ES-I3 (cell line): ENCODE measurements around the gene CPVL.

ENCODE experiments used
- H3K36me3 ChIP-seq: 2 replicates; pipeline ENCODE4 v1.6.1; 2013; ENCODE audit warnings: mild to moderate bottlenecking, low read length, control low read depth, moderate library complexity; ENCODE audit not compliant: insufficient read depth
- H3K4me1 ChIP-seq: 2 replicates; pipeline ENCODE4 v1.6.1; 2013; ENCODE audit warnings: mild to moderate bottlenecking, control low read depth, low read length; ENCODE audit not compliant: insufficient read depth
- H3K9ac ChIP-seq: 2 replicates; pipeline ENCODE4 v1.6.1; 2013; ENCODE audit warnings: low read depth, mild to moderate bottlenecking, low read length, moderate library complexity
- H3K9me3 ChIP-seq: 2 replicates; pipeline ENCODE4 v1.6.1; 2013; ENCODE audit warnings: mild to moderate bottlenecking, low read length, moderate library complexity; ENCODE audit not compliant: control insufficient read depth, insufficient read depth

CPVL gene

GRCh38 chr7:29143751-29144150 is 2.6 kb downstream of the CPVL start:
- Histone ChIP-seq H3K9ac (no peak overlapping the region), H3K9me3 (no peaks in the 10 kb centered on the region), H3K36me3 (no peaks in the 10 kb centered on the region), H3K4me1 (peaks cover 11% of the 10 kb centered on the region; the same call in 1 of the 2 replicates)

GRCh38 chr7:29142021-29142727 is 4.2 kb downstream of the CPVL start:
- Histone ChIP-seq H3K4me1 (peaks cover 11% of the 10 kb centered on the region; the same call in 1 of the 2 replicates), H3K36me3 (no peaks in the 10 kb centered on the region), H3K9ac (no peak overlapping the region), H3K9me3 (no peaks in the 10 kb centered on the region)

- Histone ChIP-seq H3K36me3 (no peaks in the 10 kb centered on the region), H3K4me1 (peaks cover 11% of the 10 kb centered on the region; the same call in 1 of the 2 replicates), H3K9me3 (no peaks in the 10 kb centered on the region), H3K9ac (no peak overlapping the region)
Observed at GRCh38 chr7:29140873-29141468, 5.4 kb downstream of the CPVL start.

- Histone ChIP-seq H3K9ac (no peak overlapping the region), H3K36me3 (no peaks in the 10 kb centered on the region), H3K4me1 (peaks cover 11% of the 10 kb centered on the region; the same call in 1 of the 2 replicates), H3K9me3 (no peaks in the 10 kb centered on the region)
Observed at GRCh38 chr7:29139796-29140195, 6.5 kb downstream of the CPVL start.

GRCh38 chr7:29139191-29139590 is 7.1 kb downstream of the CPVL start:
- peaks cover 11% of the 10 kb centered on the region; the same call in 1 of the 2 replicates for H3K4me1 ChIP-seq
- no peak overlapping the region for H3K9ac ChIP-seq
- no peaks in the 10 kb centered on the region for H3K9me3 ChIP-seq
- H3K36me3 ChIP-seq = no peaks in the 10 kb centered on the region

GRCh38 chr7:29138588-29138987 is 7.7 kb downstream of the CPVL start:
- Histone ChIP-seq H3K4me1 (peaks cover 11% of the 10 kb centered on the region; the same call in 1 of the 2 replicates), H3K36me3 (no peaks in the 10 kb centered on the region), H3K9ac (no peak overlapping the region), H3K9me3 (no peaks in the 10 kb centered on the region)

GRCh38 chr7:29135846-29136245 is 10.5 kb downstream of the CPVL start:
- H3K9ac ChIP-seq = no peak overlapping the region
- H3K9me3 ChIP-seq = no peaks in the 10 kb centered on the region
- H3K36me3 ChIP-seq = no peaks in the 10 kb centered on the region
- peaks cover 11% of the 10 kb centered on the region; the same call in 1 of the 2 replicates for H3K4me1 ChIP-seq

- H3K36me3 ChIP-seq = no peaks in the 10 kb centered on the region
- H3K4me1 ChIP-seq = peaks cover 1% of the 10 kb centered on the region; the same call in 1 of the 2 replicates
- H3K9ac ChIP-seq = no peak overlapping the region
- H3K9me3 ChIP-seq = no peaks in the 10 kb centered on the region
Observed at GRCh38 chr7:29132980-29133379, 13.4 kb downstream of the CPVL start.

GRCh38 chr7:29131678-29132077 is 14.7 kb downstream of the CPVL start:
- H3K9me3 ChIP-seq = no peaks in the 10 kb centered on the region
- H3K9ac ChIP-seq = no peak overlapping the region
- no peaks in the 10 kb centered on the region for H3K36me3 ChIP-seq
- peaks cover 8% of the 10 kb centered on the region for H3K4me1 ChIP-seq

- H3K9me3 ChIP-seq = no peaks in the 10 kb centered on the region
- H3K9ac ChIP-seq = no peak overlapping the region
- no peaks in the 10 kb centered on the region for H3K36me3 ChIP-seq
- H3K4me1 ChIP-seq = peaks cover 8% of the 10 kb centered on the region
Observed at GRCh38 chr7:29130096-29130495, 16.2 kb downstream of the CPVL start.

- Histone ChIP-seq H3K9me3 (no peaks in the 10 kb centered on the region), H3K9ac (no peak overlapping the region), H3K36me3 (no peaks in the 10 kb centered on the region), H3K4me1 (peaks cover 13% of the 10 kb centered on the region)
Observed at GRCh38 chr7:29127527-29127926, 18.8 kb downstream of the CPVL start.

- Histone ChIP-seq H3K36me3 (no peaks in the 10 kb centered on the region), H3K4me1 (peaks cover 13% of the 10 kb centered on the region), H3K9ac (no peak overlapping the region), H3K9me3 (no peaks in the 10 kb centered on the region)
Observed at GRCh38 chr7:29126804-29127203, 19.5 kb downstream of the CPVL start.

GRCh38 chr7:29123626-29124190 is 22.6 kb downstream of the CPVL start:
- H3K36me3 ChIP-seq = no peaks in the 10 kb centered on the region
- H3K4me1 ChIP-seq = peaks cover 13% of the 10 kb centered on the region
- H3K9ac ChIP-seq = no peak overlapping the region
- H3K9me3 ChIP-seq = no peaks in the 10 kb centered on the region

- Histone ChIP-seq H3K36me3 (no peaks in the 10 kb centered on the region), H3K9ac (no peak overlapping the region), H3K4me1 (peaks cover 9% of the 10 kb centered on the region), H3K9me3 (no peaks in the 10 kb centered on the region)
Observed at GRCh38 chr7:29122759-29123158, 23.6 kb downstream of the CPVL start.

GRCh38 chr7:29122081-29122480 is 24.3 kb downstream of the CPVL start:
- Histone ChIP-seq H3K4me1 (peaks cover 5% of the 10 kb centered on the region; the same call in 1 of the 2 replicates), H3K36me3 (no peaks in the 10 kb centered on the region), H3K9me3 (no peaks in the 10 kb centered on the region), H3K9ac (no peak overlapping the region)
